ENCODE data around the gene SMCO3. TPM values are rescaled to one million over a fixed set of nuclear protein-coding genes. Genes with fewer than 3 reads are reported as not detected.
A peak's percentile ranks its signal among the peaks of the same experiment; 100 is the strongest.

SMCO3 gene
- total and polyA plus RNA-seq, 2 experiments from 2014 or later = 1.4 to 3.2 TPM

DNA sequence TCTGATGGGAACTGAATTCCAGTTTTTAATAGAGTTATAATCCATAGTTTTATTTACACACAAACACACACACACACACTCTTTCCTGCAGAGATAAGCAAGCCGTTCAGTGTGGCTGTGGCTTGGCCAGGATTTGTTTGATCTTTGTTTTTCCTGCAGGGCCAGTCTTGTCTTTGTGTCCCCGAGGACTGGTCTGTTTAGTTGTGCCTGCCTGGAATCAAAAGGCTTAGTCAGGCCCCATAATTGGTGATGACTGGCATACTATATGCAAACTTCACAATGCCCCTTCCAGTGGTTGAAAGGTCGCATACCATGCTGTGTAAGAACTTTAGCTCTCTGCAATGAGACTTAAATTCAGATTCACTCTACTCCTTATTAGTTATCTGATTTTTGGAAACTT lies 36.7 kb downstream of the SMCO3 start:
- peaks cover 33% of the 10 kb centered on the region for H3K79me2 ChIP-seq
- no peak overlapping the region for H2AFZ ChIP-seq
- H3K27me3 ChIP-seq = no peaks in the 10 kb centered on the region
- no peaks in the 10 kb centered on the region for H3K9me3 ChIP-seq (ENCODE audit: low read depth)
- no peaks in the 10 kb centered on the region for H3K36me3 ChIP-seq (replicated peaks; ENCODE audit: insufficient read depth, low read depth)
- H4K20me1 ChIP-seq (ENCODE audit: insufficient read depth, poor library complexity, severe bottlenecking) = no peaks in the 10 kb centered on the region
- no peaks in the 10 kb centered on the region for H3K9me2 ChIP-seq (replicated peaks; ENCODE audit: insufficient read depth)
- peak; percentile 25 for DNase-seq (ENCODE audit: low spot score)
- peak overlapping the region; percentile 56 for H3K27ac ChIP-seq
- H3K4me2 ChIP-seq = peak overlapping the region; percentile 82
- peaks cover 23% of the 10 kb centered on the region for H3K4me1 ChIP-seq (ENCODE audit: insufficient read depth)
- H3K4me3 ChIP-seq = no peak overlapping the region
- WGBS (ENCODE audit: low lambda C conversion rate, missing lambda C conversion rate) = 22% methylated on average over 3 of the region's 3 CpGs
- no peak for TF ChIP-seq EZH2 (IDR thresholded peaks at IDR 0.05; ENCODE audit: borderline replicate concordance)
- no peak for TF ChIP-seq EZH2phosphoT487 (IDR thresholded peaks at IDR 0.05; ENCODE audit: low read depth, severe bottlenecking, unreplicated experiment)
- TF ChIP-seq CTCF (IDR thresholded peaks at IDR 0.05; ENCODE audit: poor library complexity) = no peak

GRCh38 chr12:14776236-14776961 lies 37.6 kb downstream of the SMCO3 start:
- TF ChIP-seq EZH2 (IDR thresholded peaks at IDR 0.05; ENCODE audit: borderline replicate concordance) (no peak), EZH2phosphoT487 (IDR thresholded peaks at IDR 0.05; ENCODE audit: low read depth, severe bottlenecking, unreplicated experiment) (no peak), CTCF (IDR thresholded peaks at IDR 0.05; ENCODE audit: poor library complexity) (peak; percentile 40)
- Histone ChIP-seq H2AFZ (no peak overlapping the region), H3K4me1 (ENCODE audit: insufficient read depth) (peaks cover 31% of the 10 kb centered on the region), H3K27ac (peak overlapping the region; percentile 98), H3K36me3 (replicated peaks; ENCODE audit: insufficient read depth, low read depth) (no peaks in the 10 kb centered on the region), H3K4me2 (peak overlapping the region; percentile 82), H3K9me2 (replicated peaks; ENCODE audit: insufficient read depth) (no peaks in the 10 kb centered on the region), H4K20me1 (ENCODE audit: insufficient read depth, poor library complexity, severe bottlenecking) (no peaks in the 10 kb centered on the region), H3K79me2 (peaks cover 37% of the 10 kb centered on the region), H3K4me3 (peak overlapping the region; percentile 84), H3K27me3 (no peaks in the 10 kb centered on the region), H3K9me3 (ENCODE audit: low read depth) (no peaks in the 10 kb centered on the region)
- no peak for DNase-seq (ENCODE audit: low spot score)
- 49% methylated on average over 5 of the region's 5 CpGs for WGBS (ENCODE audit: low lambda C conversion rate, missing lambda C conversion rate)

- Histone ChIP-seq H3K27me3 (no peaks in the 10 kb centered on the region), H3K4me3 (peak overlapping the region; percentile 84), H3K27ac (peak overlapping the region; percentile 98), H3K4me1 (ENCODE audit: insufficient read depth) (peaks cover 31% of the 10 kb centered on the region), H4K20me1 (ENCODE audit: insufficient read depth, poor library complexity, severe bottlenecking) (no peaks in the 10 kb centered on the region), H3K4me2 (peak overlapping the region; percentile 82), H3K9me2 (replicated peaks; ENCODE audit: insufficient read depth) (no peaks in the 10 kb centered on the region), H3K9me3 (ENCODE audit: low read depth) (no peaks in the 10 kb centered on the region), H3K36me3 (replicated peaks; ENCODE audit: insufficient read depth, low read depth) (no peaks in the 10 kb centered on the region), H3K79me2 (peaks cover 39% of the 10 kb centered on the region), H2AFZ (peak overlapping the region; percentile 32)
- 41% methylated on average over 1 of the region's 1 CpG for WGBS (ENCODE audit: low lambda C conversion rate, missing lambda C conversion rate)
- DNase-seq (ENCODE audit: low spot score) = no peak
- TF ChIP-seq CTCF (IDR thresholded peaks at IDR 0.05; ENCODE audit: poor library complexity) (no peak), EZH2phosphoT487 (IDR thresholded peaks at IDR 0.05; ENCODE audit: low read depth, severe bottlenecking, unreplicated experiment) (no peak)
These were observed 38.4 kb downstream of the SMCO3 start for GRCh38 chr12:14775636-14775980.
